H9 (cell line): ENCODE results near the gene SLC15A3. TPM values are rescaled to one million over a fixed set of nuclear protein-coding genes. Genes with fewer than 3 reads are reported as not detected.

Experiments used
- DNase-seq: peaks from one replicate; pipeline ENCODE4 v3.0.0-alpha.2; 2017
- H2AFZ ChIP-seq: one replicate; pipeline ENCODE4 v1.6.1; 2013; ENCODE audit warnings: mild to moderate bottlenecking, low read length, control low read depth, moderate library complexity
- H2AK5ac ChIP-seq: 2 replicates; pipeline ENCODE4 v1.6.1; 2013; ENCODE audit warnings: low read length, control low read depth, mixed read lengths; ENCODE audit not compliant: insufficient read length
- H2BK120ac ChIP-seq: one replicate; pipeline ENCODE4 v1.6.1; 2013; ENCODE audit warnings: low read depth, mild to moderate bottlenecking, low read length, control low read depth, inconsistent platforms; ENCODE audit not compliant: poor library complexity, severe bottlenecking
- H2BK12ac ChIP-seq: 2 replicates; pipeline ENCODE4 v1.6.1; 2013; ENCODE audit warnings: low read length, control low read depth, mixed read lengths, low read depth; ENCODE audit not compliant: insufficient read length
- H2BK15ac ChIP-seq: 2 replicates; pipeline ENCODE4 v1.6.1; 2013; ENCODE audit warnings: low read depth, low read length, control low read depth
- H2BK20ac ChIP-seq: one replicate; pipeline ENCODE4 v1.6.1; 2013; ENCODE audit warnings: low read depth, mild to moderate bottlenecking, low read length, control low read depth, inconsistent platforms; ENCODE audit not compliant: poor library complexity, severe bottlenecking
- H2BK5ac ChIP-seq: 2 replicates; pipeline ENCODE4 v1.6.1; 2013; ENCODE audit warnings: low read length, control low read depth, mixed read lengths; ENCODE audit not compliant: insufficient read length
- H3K14ac ChIP-seq: 2 replicates; pipeline ENCODE4 v1.6.1; 2013; ENCODE audit warnings: low read length, control low read depth; ENCODE audit not compliant: insufficient read depth
- H3K18ac ChIP-seq: 2 replicates; pipeline ENCODE4 v1.6.1; 2013; ENCODE audit warnings: low read depth, mild to moderate bottlenecking, mixed read lengths, low read length, control low read depth; ENCODE audit not compliant: insufficient read length
- H3K23ac ChIP-seq: 2 replicates; pipeline ENCODE4 v1.6.1; 2013; ENCODE audit warnings: low read length, control low read depth, mixed read lengths, low read depth; ENCODE audit not compliant: insufficient read length
- H3K23me2 ChIP-seq: 2 replicates; pipeline ENCODE4 v1.6.1; 2013; ENCODE audit warnings: low read depth, mild to moderate bottlenecking, mixed read lengths, low read length, control low read depth; ENCODE audit not compliant: insufficient read length, poor library complexity, severe bottlenecking
- H3K27ac ChIP-seq: 2 replicates; pipeline ENCODE4 v1.5.1; 2013; ENCODE audit warnings: low read length, control low read depth, mixed read lengths, low read depth; ENCODE audit not compliant: insufficient read length
- H3K27me3 ChIP-seq: 2 replicates; pipeline ENCODE4 v1.6.1; 2013; ENCODE audit warnings: low read length, control low read depth, inconsistent platforms; ENCODE audit not compliant: insufficient read depth
- H3K4ac ChIP-seq: 2 replicates; pipeline ENCODE4 v1.6.1; 2013; ENCODE audit warnings: low read depth, mild to moderate bottlenecking, control low read depth, inconsistent platforms, low read length, moderate library complexity
- H3K4me1 ChIP-seq: 2 replicates; pipeline ENCODE4 v1.6.1; 2013; ENCODE audit warnings: low read length, control low read depth, inconsistent platforms; ENCODE audit not compliant: insufficient read depth
- H3K4me2 ChIP-seq: 2 replicates; pipeline ENCODE4 v1.6.1; 2013; ENCODE audit warnings: low read length, control low read depth, mixed read lengths; ENCODE audit not compliant: insufficient read length, insufficient read depth
- H3K56ac ChIP-seq: 2 replicates; pipeline ENCODE4 v1.6.1; 2013; ENCODE audit warnings: low read depth, mild to moderate bottlenecking, mixed read lengths, low read length, control low read depth; ENCODE audit not compliant: insufficient read length
- H3K79me1 ChIP-seq: 2 replicates; pipeline ENCODE4 v1.6.1; 2013; ENCODE audit warnings: low read depth, mild to moderate bottlenecking, moderate library complexity, low read length, control low read depth, inconsistent platforms; ENCODE audit not compliant: insufficient read depth, poor library complexity, severe bottlenecking
- H3K79me2 ChIP-seq: 2 replicates; pipeline ENCODE4 v1.6.1; 2013; ENCODE audit warnings: low read length, control low read depth, inconsistent platforms; ENCODE audit not compliant: insufficient read depth
- H3K9ac ChIP-seq: 2 replicates; pipeline ENCODE4 v1.6.1; 2013; ENCODE audit warnings: low read length, control low read depth, mixed read lengths; ENCODE audit not compliant: insufficient read length; ENCODE audit errors: extremely low read depth
- H3K9me3 ChIP-seq: one replicate; pipeline ENCODE4 v1.6.1; 2013; ENCODE audit warnings: low read depth, low read length, inconsistent platforms; ENCODE audit not compliant: control insufficient read depth
- H3T11ph ChIP-seq: one replicate; pipeline ENCODE4 v1.6.1; 2013; ENCODE audit warnings: mild to moderate bottlenecking, low read length, control low read depth, inconsistent platforms
- H4K20me1 ChIP-seq: one replicate; pipeline ENCODE4 v1.6.1; 2013; ENCODE audit not compliant: control insufficient read depth, insufficient read length, insufficient read depth
- H4K5ac ChIP-seq: 2 replicates; pipeline ENCODE4 v1.6.1; 2013; ENCODE audit warnings: low read depth, mild to moderate bottlenecking, mixed read lengths, low read length, control low read depth; ENCODE audit not compliant: insufficient read length
- H4K8ac ChIP-seq: replicated peaks from 2 replicates; pipeline ENCODE4 v1.6.1; 2013; ENCODE audit warnings: low read length, control low read depth, mixed read lengths, low read depth; ENCODE audit not compliant: insufficient read length
- H4K91ac ChIP-seq: 2 replicates; pipeline ENCODE4 v1.6.1; 2013; ENCODE audit warnings: low read depth, mild to moderate bottlenecking, moderate library complexity, mixed read lengths, low read length, control low read depth; ENCODE audit not compliant: insufficient read length
- H3K27ac Mint-ChIP-seq, 3 experiments: 2 replicates in 2 of 3; 3 replicates in 1 of 3; pipeline ENCODE4 v1.8.0; 2020 to 2021; ENCODE audit warnings: mixed read lengths in 3 of 3, mild to moderate bottlenecking in 1 of 3, moderate library complexity in 1 of 3
- H3K27me3 Mint-ChIP-seq: 2 replicates; pipeline ENCODE4 v1.8.0; 2021; ENCODE audit warnings: low read depth, mild to moderate bottlenecking, moderate library complexity, mixed read lengths
- H3K36me3 Mint-ChIP-seq, 3 experiments: 2 replicates in 2 of 3; 3 replicates in 1 of 3; pipeline ENCODE4 v1.8.0; 2020 to 2021; ENCODE audit warnings: low read depth in 3 of 3, mixed read lengths in 3 of 3; ENCODE audit not compliant: insufficient read depth in 1 of 3
- H3K4me1 Mint-ChIP-seq, 2 experiments: 2 replicates each; pipeline ENCODE4 v1.8.0; 2020; ENCODE audit warnings: mixed read lengths in 2 of 2
- H3K4me3 Mint-ChIP-seq, 2 experiments: 2 replicates in 1 of 2; 3 replicates in 1 of 2; pipeline ENCODE4 v1.8.0; 2020 to 2021; ENCODE audit warnings: mild to moderate bottlenecking in 2 of 2, mixed read lengths in 2 of 2, moderate library complexity in 1 of 2
- H3K9me3 Mint-ChIP-seq, 2 experiments: 2 replicates in 1 of 2; 3 replicates in 1 of 2; pipeline ENCODE4 v1.8.0; 2020; ENCODE audit warnings: mild to moderate bottlenecking in 2 of 2, mixed read lengths in 2 of 2, moderate library complexity in 1 of 2
- WGBS: extraction: QIAGEN DNeasy Blood & Tissue Kit; methylation state at CpG from one replicate; pipeline ENCODE4 v1.1.7; 2013; ENCODE audit warnings: missing lambda C conversion rate, low lambda C conversion rate, mixed read lengths; ENCODE audit not compliant: insufficient read length; ENCODE audit errors: extremely low coverage; 5-methylcytosine and 5-hydroxymethylcytosine counted together
- total RNA-seq: library from RNA; stranded (reverse); gene quantifications from 2 replicates; pipeline ENCODE4 v1.2.1, GENCODE V29; 2021
- TF ChIP-seq, protein P1 (sequence below): fragments of 200-600 bp; sonication (generic); conservative IDR thresholded peaks from 3 replicates; pipeline ENCODE4 v1.8.0; 2021; ENCODE audit warnings: antibody characterized with exemption, mild to moderate bottlenecking

The SLC15A3 gene
- total RNA-seq, 1 experiment from 2014 or later = 7.0 TPM

DNA sequence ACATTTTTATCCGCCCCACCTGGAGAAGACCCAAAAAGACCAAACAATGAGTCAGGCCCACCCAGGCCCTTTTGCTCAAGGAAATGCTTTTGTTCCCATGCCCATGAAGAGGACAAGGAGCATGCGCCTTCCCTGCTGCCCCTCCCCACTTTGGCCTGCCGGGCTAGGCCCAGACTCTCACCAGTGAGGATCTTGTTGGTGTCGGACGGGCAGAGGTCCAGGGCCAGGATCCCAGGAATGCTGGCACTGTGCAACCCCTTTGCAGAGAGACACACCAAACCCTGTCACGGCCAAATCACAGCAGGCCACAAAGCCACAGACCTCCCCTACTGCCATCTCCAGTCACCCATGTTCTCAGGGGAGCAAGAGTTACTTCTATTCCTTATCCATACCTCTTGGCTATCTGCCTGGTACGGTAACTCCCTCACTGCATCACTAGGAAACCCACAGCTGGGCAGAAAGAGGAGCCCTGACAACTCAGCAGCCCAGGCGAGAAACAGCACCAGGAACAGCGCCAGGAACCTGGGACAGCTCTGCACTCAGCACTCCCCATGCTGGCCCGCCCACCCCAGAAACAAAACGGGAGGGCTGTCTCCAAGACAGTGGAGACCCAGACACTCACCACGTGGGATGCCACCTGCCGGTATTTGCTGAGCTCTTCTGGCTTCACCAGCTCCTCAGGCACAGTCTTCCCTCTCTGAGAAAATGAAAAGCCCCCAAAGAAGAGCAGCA is 51.1 kb downstream of the SLC15A3 start:
- Histone ChIP-seq H3K4ac (no peak overlapping the region), H3K23ac (no peak overlapping the region), H3K9ac (no peak overlapping the region), H2BK12ac (no peak overlapping the region), H4K20me1 (peaks cover 2% of the 10 kb centered on the region), H3K18ac (no peak overlapping the region), H2BK15ac (no peak overlapping the region), H3T11ph (no peak overlapping the region), H3K23me2 (peaks cover 4% of the 10 kb centered on the region), H3K27ac (no peak overlapping the region), H2AFZ (no peak overlapping the region), H3K79me1 (peaks cover 5% of the 10 kb centered on the region), H3K4me2 (no peak overlapping the region), H3K4me1 (peaks cover 3% of the 10 kb centered on the region; the same call in 1 of the 2 replicates), H4K8ac (no peak overlapping the region), H3K9me3 (no peaks in the 10 kb centered on the region), H3K27me3 (no peaks in the 10 kb centered on the region), H2BK120ac (no peak overlapping the region), H4K5ac (no peak overlapping the region), H3K14ac (no peak overlapping the region), H3K79me2 (peaks cover 18% of the 10 kb centered on the region; the same call in 1 of the 2 replicates), H2BK20ac (no peak overlapping the region), H4K91ac (no peak overlapping the region), H2AK5ac (no peak overlapping the region), H2BK5ac (no peak overlapping the region), H3K56ac (no peak overlapping the region)
- no CpG with 5 or more reads among the region's 13 CpGs for WGBS
- Mint-ChIP-seq H3K4me3 (no peak overlapping the region), H3K27me3 (no peaks in the 10 kb centered on the region), H3K36me3 (peaks cover 42 to 76% (median 64%) of the 10 kb centered on the region in 3 experiments; a peak in 6 of 7 replicates), H3K4me1 (peaks cover 7 to 15% of the 10 kb centered on the region in 2 experiments), H3K9me3 (no peaks in the 10 kb centered on the region), H3K27ac (no peak overlapping the region)
- DNase-seq = no peak
- TF ChIP-seq, protein P1, sequence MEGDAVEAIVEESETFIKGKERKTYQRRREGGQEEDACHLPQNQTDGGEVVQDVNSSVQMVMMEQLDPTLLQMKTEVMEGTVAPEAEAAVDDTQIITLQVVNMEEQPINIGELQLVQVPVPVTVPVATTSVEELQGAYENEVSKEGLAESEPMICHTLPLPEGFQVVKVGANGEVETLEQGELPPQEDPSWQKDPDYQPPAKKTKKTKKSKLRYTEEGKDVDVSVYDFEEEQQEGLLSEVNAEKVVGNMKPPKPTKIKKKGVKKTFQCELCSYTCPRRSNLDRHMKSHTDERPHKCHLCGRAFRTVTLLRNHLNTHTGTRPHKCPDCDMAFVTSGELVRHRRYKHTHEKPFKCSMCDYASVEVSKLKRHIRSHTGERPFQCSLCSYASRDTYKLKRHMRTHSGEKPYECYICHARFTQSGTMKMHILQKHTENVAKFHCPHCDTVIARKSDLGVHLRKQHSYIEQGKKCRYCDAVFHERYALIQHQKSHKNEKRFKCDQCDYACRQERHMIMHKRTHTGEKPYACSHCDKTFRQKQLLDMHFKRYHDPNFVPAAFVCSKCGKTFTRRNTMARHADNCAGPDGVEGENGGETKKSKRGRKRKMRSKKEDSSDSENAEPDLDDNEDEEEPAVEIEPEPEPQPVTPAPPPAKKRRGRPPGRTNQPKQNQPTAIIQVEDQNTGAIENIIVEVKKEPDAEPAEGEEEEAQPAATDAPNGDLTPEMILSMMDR = no peak
